ENCODE data around the gene GLI1.

The GLI1 gene

DNA sequence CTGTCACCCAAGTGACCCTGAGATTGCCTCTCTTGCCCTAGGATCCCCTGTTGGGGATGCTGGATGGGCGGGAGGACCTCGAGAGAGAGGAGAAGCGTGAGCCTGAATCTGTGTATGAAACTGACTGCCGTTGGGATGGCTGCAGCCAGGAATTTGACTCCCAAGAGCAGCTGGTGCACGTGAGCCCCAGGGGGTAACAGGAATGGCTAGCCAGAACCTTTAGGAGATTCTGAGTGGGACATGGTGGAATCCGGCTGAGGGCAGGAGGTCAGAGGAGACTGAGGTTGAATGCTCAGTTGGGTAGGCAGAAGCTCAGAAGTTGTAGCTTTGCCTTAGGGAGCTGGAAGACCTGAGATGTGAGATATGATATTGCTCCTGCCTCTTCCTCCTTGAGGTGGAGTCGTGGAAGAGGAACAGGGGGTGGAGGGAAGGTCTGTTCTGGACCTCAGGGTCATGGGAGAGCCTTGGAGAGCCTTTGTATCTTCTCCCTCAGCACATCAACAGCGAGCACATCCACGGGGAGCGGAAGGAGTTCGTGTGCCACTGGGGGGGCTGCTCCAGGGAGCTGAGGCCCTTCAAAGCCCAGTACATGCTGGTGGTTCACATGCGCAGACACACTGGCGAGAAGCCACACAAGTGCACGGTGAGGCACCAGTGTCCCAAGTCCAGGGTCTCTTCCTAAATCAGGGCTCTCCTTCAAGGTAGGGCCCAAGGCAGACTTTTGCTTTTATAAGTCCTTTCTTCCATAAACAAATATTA, 6.3 kb downstream of the GLI1 start:
- no peak for DNase-seq (ENCODE audit: low read depth)
- H3K4me3 ChIP-seq (ENCODE audit: low read depth, low read length) = no peak overlapping the region
- TF ChIP-seq, protein P1, sequence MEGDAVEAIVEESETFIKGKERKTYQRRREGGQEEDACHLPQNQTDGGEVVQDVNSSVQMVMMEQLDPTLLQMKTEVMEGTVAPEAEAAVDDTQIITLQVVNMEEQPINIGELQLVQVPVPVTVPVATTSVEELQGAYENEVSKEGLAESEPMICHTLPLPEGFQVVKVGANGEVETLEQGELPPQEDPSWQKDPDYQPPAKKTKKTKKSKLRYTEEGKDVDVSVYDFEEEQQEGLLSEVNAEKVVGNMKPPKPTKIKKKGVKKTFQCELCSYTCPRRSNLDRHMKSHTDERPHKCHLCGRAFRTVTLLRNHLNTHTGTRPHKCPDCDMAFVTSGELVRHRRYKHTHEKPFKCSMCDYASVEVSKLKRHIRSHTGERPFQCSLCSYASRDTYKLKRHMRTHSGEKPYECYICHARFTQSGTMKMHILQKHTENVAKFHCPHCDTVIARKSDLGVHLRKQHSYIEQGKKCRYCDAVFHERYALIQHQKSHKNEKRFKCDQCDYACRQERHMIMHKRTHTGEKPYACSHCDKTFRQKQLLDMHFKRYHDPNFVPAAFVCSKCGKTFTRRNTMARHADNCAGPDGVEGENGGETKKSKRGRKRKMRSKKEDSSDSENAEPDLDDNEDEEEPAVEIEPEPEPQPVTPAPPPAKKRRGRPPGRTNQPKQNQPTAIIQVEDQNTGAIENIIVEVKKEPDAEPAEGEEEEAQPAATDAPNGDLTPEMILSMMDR (IDR thresholded peaks at IDR 0.05; ENCODE audit: control insufficient read depth, extremely low read depth, insufficient read depth) = no peak

DNA sequence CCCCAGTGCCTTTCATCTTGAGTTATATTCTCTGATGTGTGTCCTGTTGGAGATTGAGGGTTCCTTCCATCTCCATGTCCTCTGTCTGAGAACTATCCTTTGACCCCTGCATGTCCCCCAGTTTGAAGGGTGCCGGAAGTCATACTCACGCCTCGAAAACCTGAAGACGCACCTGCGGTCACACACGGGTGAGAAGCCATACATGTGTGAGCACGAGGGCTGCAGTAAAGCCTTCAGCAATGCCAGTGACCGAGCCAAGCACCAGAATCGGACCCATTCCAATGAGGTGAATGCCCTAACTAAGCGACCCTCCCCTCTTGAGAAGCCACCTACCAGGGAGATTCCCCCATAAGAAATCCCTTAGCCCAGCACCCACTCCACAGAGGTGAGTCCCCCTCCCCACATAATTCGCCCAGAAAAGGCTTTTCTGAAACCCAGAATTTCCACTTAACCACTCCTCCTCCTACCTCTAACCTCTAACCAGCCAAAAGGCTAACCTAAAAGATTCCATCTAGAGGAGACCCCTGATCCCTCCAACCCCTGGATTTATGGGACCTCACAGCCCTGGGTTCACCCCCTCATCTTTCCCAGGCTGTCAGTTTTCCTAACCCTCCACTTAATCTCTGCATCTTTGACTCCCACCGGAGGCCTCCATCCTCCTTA, 7.8 kb downstream of the GLI1 start:
- no peak for DNase-seq (ENCODE audit: low read depth)
- no peak overlapping the region for H3K4me3 ChIP-seq (ENCODE audit: low read depth, low read length)
- TF ChIP-seq, protein P1 (IDR thresholded peaks at IDR 0.05; ENCODE audit: control insufficient read depth, extremely low read depth, insufficient read depth) = no peak

DNA sequence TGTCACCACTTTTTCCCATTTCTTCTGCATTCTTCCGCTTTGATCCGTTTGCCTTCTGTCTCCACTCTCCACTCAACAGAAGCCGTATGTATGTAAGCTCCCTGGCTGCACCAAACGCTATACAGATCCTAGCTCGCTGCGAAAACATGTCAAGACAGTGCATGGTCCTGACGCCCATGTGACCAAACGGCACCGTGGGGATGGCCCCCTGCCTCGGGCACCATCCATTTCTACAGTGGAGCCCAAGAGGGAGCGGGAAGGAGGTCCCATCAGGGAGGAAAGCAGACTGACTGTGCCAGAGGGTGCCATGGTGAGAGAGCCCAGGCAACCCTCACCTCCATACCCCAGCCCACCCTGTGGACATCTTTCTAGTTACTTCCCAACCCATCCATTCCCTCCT, 8.3 kb downstream of the GLI1 start:
- DNase-seq (ENCODE audit: low read depth) = no peak
- H3K4me3 ChIP-seq (ENCODE audit: low read depth, low read length) = no peak overlapping the region
- TF ChIP-seq, protein P1 (IDR thresholded peaks at IDR 0.05; ENCODE audit: control insufficient read depth, extremely low read depth, insufficient read depth) = no peak

DNA sequence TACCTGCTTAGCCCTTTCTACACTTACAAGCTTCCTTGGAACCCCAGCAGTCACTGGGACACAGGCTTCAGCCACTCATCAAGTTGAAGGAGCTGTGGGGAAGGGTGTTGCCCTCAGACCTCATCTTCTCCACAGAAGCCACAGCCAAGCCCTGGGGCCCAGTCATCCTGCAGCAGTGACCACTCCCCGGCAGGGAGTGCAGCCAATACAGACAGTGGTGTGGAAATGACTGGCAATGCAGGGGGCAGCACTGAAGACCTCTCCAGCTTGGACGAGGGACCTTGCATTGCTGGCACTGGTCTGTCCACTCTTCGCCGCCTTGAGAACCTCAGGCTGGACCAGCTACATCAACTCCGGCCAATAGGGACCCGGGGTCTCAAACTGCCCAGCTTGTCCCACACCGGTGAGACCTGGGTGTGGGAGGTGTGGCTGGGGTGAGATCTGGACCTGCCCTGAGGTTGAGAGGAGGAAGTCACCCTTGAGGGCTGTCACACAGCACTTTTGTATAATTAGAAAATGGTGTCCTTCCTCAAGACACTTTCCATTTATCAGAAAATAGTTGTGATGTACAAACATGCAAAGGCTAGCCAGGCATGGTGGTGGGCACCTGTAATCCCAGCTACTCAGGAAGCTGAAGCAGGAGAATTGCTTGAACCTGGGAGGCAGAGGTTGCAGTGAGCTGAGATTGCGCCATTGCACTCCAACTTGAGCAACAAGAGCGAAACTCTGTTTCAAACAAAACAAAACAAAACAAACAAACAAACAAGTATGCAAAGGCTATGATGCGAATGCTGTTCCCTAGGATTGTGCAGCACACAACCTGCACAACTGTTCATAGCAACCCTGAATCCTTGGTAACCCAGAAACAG, 9.9 kb downstream of the GLI1 start:
- H3K4me3 ChIP-seq (ENCODE audit: low read depth, low read length) = no peak overlapping the region
- no peak for DNase-seq (ENCODE audit: low read depth)
- TF ChIP-seq, protein P1 (IDR thresholded peaks at IDR 0.05; ENCODE audit: control insufficient read depth, extremely low read depth, insufficient read depth) = no peak

DNA sequence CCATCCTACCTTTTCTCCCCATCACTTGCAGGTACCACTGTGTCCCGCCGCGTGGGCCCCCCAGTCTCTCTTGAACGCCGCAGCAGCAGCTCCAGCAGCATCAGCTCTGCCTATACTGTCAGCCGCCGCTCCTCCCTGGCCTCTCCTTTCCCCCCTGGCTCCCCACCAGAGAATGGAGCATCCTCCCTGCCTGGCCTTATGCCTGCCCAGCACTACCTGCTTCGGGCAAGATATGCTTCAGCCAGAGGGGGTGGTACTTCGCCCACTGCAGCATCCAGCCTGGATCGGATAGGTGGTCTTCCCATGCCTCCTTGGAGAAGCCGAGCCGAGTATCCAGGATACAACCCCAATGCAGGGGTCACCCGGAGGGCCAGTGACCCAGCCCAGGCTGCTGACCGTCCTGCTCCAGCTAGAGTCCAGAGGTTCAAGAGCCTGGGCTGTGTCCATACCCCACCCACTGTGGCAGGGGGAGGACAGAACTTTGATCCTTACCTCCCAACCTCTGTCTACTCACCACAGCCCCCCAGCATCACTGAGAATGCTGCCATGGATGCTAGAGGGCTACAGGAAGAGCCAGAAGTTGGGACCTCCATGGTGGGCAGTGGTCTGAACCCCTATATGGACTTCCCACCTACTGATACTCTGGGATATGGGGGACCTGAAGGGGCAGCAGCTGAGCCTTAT, 10.8 kb downstream of the GLI1 start:
- TF ChIP-seq, protein P1 (IDR thresholded peaks at IDR 0.05; ENCODE audit: control insufficient read depth, extremely low read depth, insufficient read depth) = no peak
- H3K4me3 ChIP-seq (ENCODE audit: low read depth, low read length) = no peak overlapping the region
- no peak for DNase-seq (ENCODE audit: low read depth)

DNA sequence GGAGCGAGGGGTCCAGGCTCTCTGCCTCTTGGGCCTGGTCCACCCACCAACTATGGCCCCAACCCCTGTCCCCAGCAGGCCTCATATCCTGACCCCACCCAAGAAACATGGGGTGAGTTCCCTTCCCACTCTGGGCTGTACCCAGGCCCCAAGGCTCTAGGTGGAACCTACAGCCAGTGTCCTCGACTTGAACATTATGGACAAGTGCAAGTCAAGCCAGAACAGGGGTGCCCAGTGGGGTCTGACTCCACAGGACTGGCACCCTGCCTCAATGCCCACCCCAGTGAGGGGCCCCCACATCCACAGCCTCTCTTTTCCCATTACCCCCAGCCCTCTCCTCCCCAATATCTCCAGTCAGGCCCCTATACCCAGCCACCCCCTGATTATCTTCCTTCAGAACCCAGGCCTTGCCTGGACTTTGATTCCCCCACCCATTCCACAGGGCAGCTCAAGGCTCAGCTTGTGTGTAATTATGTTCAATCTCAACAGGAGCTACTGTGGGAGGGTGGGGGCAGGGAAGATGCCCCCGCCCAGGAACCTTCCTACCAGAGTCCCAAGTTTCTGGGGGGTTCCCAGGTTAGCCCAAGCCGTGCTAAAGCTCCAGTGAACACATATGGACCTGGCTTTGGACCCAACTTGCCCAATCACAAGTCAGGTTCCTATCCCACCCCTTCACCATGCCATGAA, 11.5 kb downstream of the GLI1 start:
- DNase-seq (ENCODE audit: low read depth) = no peak
- no peak overlapping the region for H3K4me3 ChIP-seq (ENCODE audit: low read depth, low read length)
- TF ChIP-seq, protein P1 (IDR thresholded peaks at IDR 0.05; ENCODE audit: control insufficient read depth, extremely low read depth, insufficient read depth) = no peak

Data from LNCaP clone FGC (cell line).